H9 (cell line): Measurements from ENCODE around the gene FBXL13. TPM values are rescaled to one million over a fixed set of nuclear protein-coding genes. Genes with fewer than 3 reads are reported as not detected.
"Not testable (repeated sequence)": the region's sequence is repeated elsewhere in the genome, so short reads cannot be mapped to it uniquely, and the experiment has no call there.

ENCODE experiments used
- DNase-seq: peaks from one replicate; pipeline ENCODE4 v3.0.0-alpha.2; 2017
- H2AFZ ChIP-seq: one replicate; pipeline ENCODE4 v1.6.1; 2013; ENCODE audit warnings: mild to moderate bottlenecking, low read length, control low read depth, moderate library complexity
- H2AK5ac ChIP-seq: 2 replicates; pipeline ENCODE4 v1.6.1; 2013; ENCODE audit warnings: low read length, control low read depth, mixed read lengths; ENCODE audit not compliant: insufficient read length
- H2BK120ac ChIP-seq: one replicate; pipeline ENCODE4 v1.6.1; 2013; ENCODE audit warnings: low read depth, mild to moderate bottlenecking, low read length, control low read depth, inconsistent platforms; ENCODE audit not compliant: poor library complexity, severe bottlenecking
- H2BK12ac ChIP-seq: 2 replicates; pipeline ENCODE4 v1.6.1; 2013; ENCODE audit warnings: low read length, control low read depth, mixed read lengths, low read depth; ENCODE audit not compliant: insufficient read length
- H2BK15ac ChIP-seq: 2 replicates; pipeline ENCODE4 v1.6.1; 2013; ENCODE audit warnings: low read depth, low read length, control low read depth
- H2BK20ac ChIP-seq: one replicate; pipeline ENCODE4 v1.6.1; 2013; ENCODE audit warnings: low read depth, mild to moderate bottlenecking, low read length, control low read depth, inconsistent platforms; ENCODE audit not compliant: poor library complexity, severe bottlenecking
- H2BK5ac ChIP-seq: 2 replicates; pipeline ENCODE4 v1.6.1; 2013; ENCODE audit warnings: low read length, control low read depth, mixed read lengths; ENCODE audit not compliant: insufficient read length
- H3K14ac ChIP-seq: 2 replicates; pipeline ENCODE4 v1.6.1; 2013; ENCODE audit warnings: low read length, control low read depth; ENCODE audit not compliant: insufficient read depth
- H3K18ac ChIP-seq: 2 replicates; pipeline ENCODE4 v1.6.1; 2013; ENCODE audit warnings: low read depth, mild to moderate bottlenecking, mixed read lengths, low read length, control low read depth; ENCODE audit not compliant: insufficient read length
- H3K23ac ChIP-seq: 2 replicates; pipeline ENCODE4 v1.6.1; 2013; ENCODE audit warnings: low read length, control low read depth, mixed read lengths, low read depth; ENCODE audit not compliant: insufficient read length
- H3K23me2 ChIP-seq: 2 replicates; pipeline ENCODE4 v1.6.1; 2013; ENCODE audit warnings: low read depth, mild to moderate bottlenecking, mixed read lengths, low read length, control low read depth; ENCODE audit not compliant: insufficient read length, poor library complexity, severe bottlenecking
- H3K27ac ChIP-seq: 2 replicates; pipeline ENCODE4 v1.5.1; 2013; ENCODE audit warnings: low read length, control low read depth, mixed read lengths, low read depth; ENCODE audit not compliant: insufficient read length
- H3K27me3 ChIP-seq: 2 replicates; pipeline ENCODE4 v1.6.1; 2013; ENCODE audit warnings: low read length, control low read depth, inconsistent platforms; ENCODE audit not compliant: insufficient read depth
- H3K4ac ChIP-seq: 2 replicates; pipeline ENCODE4 v1.6.1; 2013; ENCODE audit warnings: low read depth, mild to moderate bottlenecking, control low read depth, inconsistent platforms, low read length, moderate library complexity
- H3K4me1 ChIP-seq: 2 replicates; pipeline ENCODE4 v1.6.1; 2013; ENCODE audit warnings: low read length, control low read depth, inconsistent platforms; ENCODE audit not compliant: insufficient read depth
- H3K4me2 ChIP-seq: 2 replicates; pipeline ENCODE4 v1.6.1; 2013; ENCODE audit warnings: low read length, control low read depth, mixed read lengths; ENCODE audit not compliant: insufficient read length, insufficient read depth
- H3K56ac ChIP-seq: 2 replicates; pipeline ENCODE4 v1.6.1; 2013; ENCODE audit warnings: low read depth, mild to moderate bottlenecking, mixed read lengths, low read length, control low read depth; ENCODE audit not compliant: insufficient read length
- H3K79me1 ChIP-seq: 2 replicates; pipeline ENCODE4 v1.6.1; 2013; ENCODE audit warnings: low read depth, mild to moderate bottlenecking, moderate library complexity, low read length, control low read depth, inconsistent platforms; ENCODE audit not compliant: insufficient read depth, poor library complexity, severe bottlenecking
- H3K79me2 ChIP-seq: 2 replicates; pipeline ENCODE4 v1.6.1; 2013; ENCODE audit warnings: low read length, control low read depth, inconsistent platforms; ENCODE audit not compliant: insufficient read depth
- H3K9ac ChIP-seq: 2 replicates; pipeline ENCODE4 v1.6.1; 2013; ENCODE audit warnings: low read length, control low read depth, mixed read lengths; ENCODE audit not compliant: insufficient read length; ENCODE audit errors: extremely low read depth
- H3K9me3 ChIP-seq: one replicate; pipeline ENCODE4 v1.6.1; 2013; ENCODE audit warnings: low read depth, low read length, inconsistent platforms; ENCODE audit not compliant: control insufficient read depth
- H3T11ph ChIP-seq: one replicate; pipeline ENCODE4 v1.6.1; 2013; ENCODE audit warnings: mild to moderate bottlenecking, low read length, control low read depth, inconsistent platforms
- H4K20me1 ChIP-seq: one replicate; pipeline ENCODE4 v1.6.1; 2013; ENCODE audit not compliant: control insufficient read depth, insufficient read length, insufficient read depth
- H4K5ac ChIP-seq: 2 replicates; pipeline ENCODE4 v1.6.1; 2013; ENCODE audit warnings: low read depth, mild to moderate bottlenecking, mixed read lengths, low read length, control low read depth; ENCODE audit not compliant: insufficient read length
- H4K8ac ChIP-seq: replicated peaks from 2 replicates; pipeline ENCODE4 v1.6.1; 2013; ENCODE audit warnings: low read length, control low read depth, mixed read lengths, low read depth; ENCODE audit not compliant: insufficient read length
- H4K91ac ChIP-seq: 2 replicates; pipeline ENCODE4 v1.6.1; 2013; ENCODE audit warnings: low read depth, mild to moderate bottlenecking, moderate library complexity, mixed read lengths, low read length, control low read depth; ENCODE audit not compliant: insufficient read length
- H3K27ac Mint-ChIP-seq, 3 experiments: 2 replicates in 2 of 3; 3 replicates in 1 of 3; pipeline ENCODE4 v1.8.0; 2020 to 2021; ENCODE audit warnings: mixed read lengths in 3 of 3, mild to moderate bottlenecking in 1 of 3, moderate library complexity in 1 of 3
- H3K27me3 Mint-ChIP-seq: 2 replicates; pipeline ENCODE4 v1.8.0; 2021; ENCODE audit warnings: low read depth, mild to moderate bottlenecking, moderate library complexity, mixed read lengths
- H3K36me3 Mint-ChIP-seq, 3 experiments: 2 replicates in 2 of 3; 3 replicates in 1 of 3; pipeline ENCODE4 v1.8.0; 2020 to 2021; ENCODE audit warnings: low read depth in 3 of 3, mixed read lengths in 3 of 3; ENCODE audit not compliant: insufficient read depth in 1 of 3
- H3K4me1 Mint-ChIP-seq, 2 experiments: 2 replicates each; pipeline ENCODE4 v1.8.0; 2020; ENCODE audit warnings: mixed read lengths in 2 of 2
- H3K4me3 Mint-ChIP-seq, 2 experiments: 2 replicates in 1 of 2; 3 replicates in 1 of 2; pipeline ENCODE4 v1.8.0; 2020 to 2021; ENCODE audit warnings: mild to moderate bottlenecking in 2 of 2, mixed read lengths in 2 of 2, moderate library complexity in 1 of 2
- H3K9me3 Mint-ChIP-seq, 2 experiments: 2 replicates in 1 of 2; 3 replicates in 1 of 2; pipeline ENCODE4 v1.8.0; 2020; ENCODE audit warnings: mild to moderate bottlenecking in 2 of 2, mixed read lengths in 2 of 2, moderate library complexity in 1 of 2
- WGBS: extraction: QIAGEN DNeasy Blood & Tissue Kit; methylation state at CpG from one replicate; pipeline ENCODE4 v1.1.7; 2013; ENCODE audit warnings: missing lambda C conversion rate, low lambda C conversion rate, mixed read lengths; ENCODE audit not compliant: insufficient read length; ENCODE audit errors: extremely low coverage; 5-methylcytosine and 5-hydroxymethylcytosine counted together
- total RNA-seq: library from RNA; stranded (reverse); gene quantifications from 2 replicates; pipeline ENCODE4 v1.2.1, GENCODE V29; 2021
- TF ChIP-seq, protein P1 (sequence below): fragments of 200-600 bp; sonication (generic); conservative IDR thresholded peaks from 3 replicates; pipeline ENCODE4 v1.8.0; 2021; ENCODE audit warnings: antibody characterized with exemption, mild to moderate bottlenecking

The FBXL13 gene
- total RNA-seq, 1 experiment from 2014 or later: 4.4 TPM

DNA sequence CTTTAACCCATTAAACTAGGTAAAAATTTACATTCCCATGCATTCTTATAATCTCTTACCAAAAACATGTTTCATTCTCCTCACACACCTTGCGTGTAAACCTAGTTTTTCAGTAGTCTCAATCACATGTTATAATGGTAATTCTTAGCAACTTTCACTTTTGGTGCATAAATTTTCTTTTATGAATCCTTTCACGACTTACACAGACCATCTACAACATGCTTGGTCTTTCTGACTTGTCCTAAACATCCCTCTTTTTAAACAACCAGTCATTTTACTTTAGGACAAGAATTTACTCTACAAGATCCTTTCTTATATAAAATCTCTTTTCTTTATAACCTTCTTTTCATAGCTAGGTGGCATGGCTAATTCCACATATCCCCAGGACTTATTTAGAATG lies 25.8 kb downstream of the FBXL13 start:
- Histone ChIP-seq H2BK20ac (no peak overlapping the region), H2BK15ac (no peak overlapping the region), H3K4me1 (no peaks in the 10 kb centered on the region), H3K23ac (no peak overlapping the region), H3K56ac (no peak overlapping the region), H4K20me1 (no peaks in the 10 kb centered on the region), H3K9me3 (no peaks in the 10 kb centered on the region), H2AFZ (no peak overlapping the region), H3K27me3 (no peaks in the 10 kb centered on the region), H3K27ac (no peak overlapping the region), H3K9ac (no peak overlapping the region), H3K4ac (no peak overlapping the region), H2AK5ac (no peak overlapping the region), H4K91ac (no peak overlapping the region), H3K18ac (no peak overlapping the region), H3K23me2 (no peaks in the 10 kb centered on the region), H4K8ac (no peak overlapping the region), H3K79me2 (no peaks in the 10 kb centered on the region), H3K14ac (no peak overlapping the region), H3K79me1 (no peaks in the 10 kb centered on the region), H2BK5ac (no peak overlapping the region), H2BK120ac (no peak overlapping the region), H4K5ac (no peak overlapping the region), H2BK12ac (no peak overlapping the region), H3T11ph (no peak overlapping the region), H3K4me2 (no peak overlapping the region)
- Mint-ChIP-seq H3K27me3 (no peaks in the 10 kb centered on the region; the same call in 1 of the 2 replicates), H3K4me3 (no peak overlapping the region), H3K36me3 (peaks cover 34 to 76% (median 73%) of the 10 kb centered on the region in 3 experiments), H3K4me1 (no peaks in the 10 kb centered on the region), H3K27ac (no peak overlapping the region), H3K9me3 (peaks cover 44 to 61% of the 10 kb centered on the region in 2 experiments)
- WGBS: no CpG with 5 or more reads among the region's 2 CpGs
- TF ChIP-seq, protein P1, sequence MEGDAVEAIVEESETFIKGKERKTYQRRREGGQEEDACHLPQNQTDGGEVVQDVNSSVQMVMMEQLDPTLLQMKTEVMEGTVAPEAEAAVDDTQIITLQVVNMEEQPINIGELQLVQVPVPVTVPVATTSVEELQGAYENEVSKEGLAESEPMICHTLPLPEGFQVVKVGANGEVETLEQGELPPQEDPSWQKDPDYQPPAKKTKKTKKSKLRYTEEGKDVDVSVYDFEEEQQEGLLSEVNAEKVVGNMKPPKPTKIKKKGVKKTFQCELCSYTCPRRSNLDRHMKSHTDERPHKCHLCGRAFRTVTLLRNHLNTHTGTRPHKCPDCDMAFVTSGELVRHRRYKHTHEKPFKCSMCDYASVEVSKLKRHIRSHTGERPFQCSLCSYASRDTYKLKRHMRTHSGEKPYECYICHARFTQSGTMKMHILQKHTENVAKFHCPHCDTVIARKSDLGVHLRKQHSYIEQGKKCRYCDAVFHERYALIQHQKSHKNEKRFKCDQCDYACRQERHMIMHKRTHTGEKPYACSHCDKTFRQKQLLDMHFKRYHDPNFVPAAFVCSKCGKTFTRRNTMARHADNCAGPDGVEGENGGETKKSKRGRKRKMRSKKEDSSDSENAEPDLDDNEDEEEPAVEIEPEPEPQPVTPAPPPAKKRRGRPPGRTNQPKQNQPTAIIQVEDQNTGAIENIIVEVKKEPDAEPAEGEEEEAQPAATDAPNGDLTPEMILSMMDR: no peak
- no peak for DNase-seq

DNA sequence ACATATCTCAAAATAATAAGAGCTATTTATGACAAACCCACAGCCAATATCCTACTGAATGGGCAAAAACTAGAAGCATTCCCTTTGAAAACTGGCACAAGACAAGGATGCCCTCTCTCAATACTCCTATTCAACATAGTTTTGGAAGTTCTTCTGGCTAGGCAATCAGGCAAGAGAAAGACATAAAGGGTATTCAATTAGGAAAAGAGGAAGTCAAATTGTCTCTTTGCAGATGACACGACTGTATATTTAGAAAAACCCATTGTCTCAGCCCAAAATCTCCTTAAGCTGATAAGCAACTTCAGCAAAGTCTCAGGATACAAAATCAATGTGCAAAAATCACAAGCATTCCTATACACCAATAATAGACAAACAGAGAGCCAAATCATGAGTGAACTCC lies 32.8 kb downstream of the FBXL13 start:
- H3K4me3 Mint-ChIP-seq, H3K4me2 ChIP-seq, H3K18ac ChIP-seq, H2BK120ac ChIP-seq, DNase-seq, H3K27me3 Mint-ChIP-seq, H2BK5ac ChIP-seq, H4K5ac ChIP-seq, H4K91ac ChIP-seq, H3K9me3 ChIP-seq, H2BK15ac ChIP-seq, H3K27me3 ChIP-seq, H3K4ac ChIP-seq, H3K79me1 ChIP-seq, H2BK12ac ChIP-seq, H3T11ph ChIP-seq, H3K79me2 ChIP-seq, H3K56ac ChIP-seq, H3K23ac ChIP-seq, H2AFZ ChIP-seq, H3K9ac ChIP-seq, H3K23me2 ChIP-seq, H2BK20ac ChIP-seq, H2AK5ac ChIP-seq, H3K27ac ChIP-seq, H3K4me1 ChIP-seq, H4K8ac ChIP-seq, H3K27ac Mint-ChIP-seq, H4K20me1 ChIP-seq, H3K14ac ChIP-seq: not testable (repeated sequence)
- Mint-ChIP-seq H3K36me3 (peaks cover 16 to 51% (median 48%) of the 10 kb centered on the region in 3 experiments), H3K4me1 (peaks cover 11 to 12% of the 10 kb centered on the region in 2 experiments), H3K9me3 (peaks cover 33 to 50% of the 10 kb centered on the region in 2 experiments)
- WGBS: no CpG with 5 or more reads among the region's 1 CpG
